Esophagus squamous epithelium (tissue), 4 donors: ENCODE measurements around the gene MED12.

Experiments
- POLR2A ChIP-seq, 4 donors: fragments of 450-650 bp; IDR thresholded peaks; one replicate each; pipeline ENCODE4 v1.6.1; 2017; ENCODE audit warnings: antibody characterized with exemption in 4 of 4, mild to moderate bottlenecking in 4 of 4, moderate library complexity in 3 of 4
- TF ChIP-seq, protein P1 (sequence below), 6 experiments: fragments of 450-650 bp in 4 of 6; fragments of 200-600 bp in 2 of 6; sonication (generic) in 2 of 6; IDR thresholded peaks; one replicate each; pipeline ENCODE4 v1.5.1; 2016 to 2019; ENCODE audit warnings: antibody characterized with exemption in 6 of 6, mild to moderate bottlenecking in 4 of 6, moderate library complexity in 4 of 6

- TF ChIP-seq, protein P1, sequence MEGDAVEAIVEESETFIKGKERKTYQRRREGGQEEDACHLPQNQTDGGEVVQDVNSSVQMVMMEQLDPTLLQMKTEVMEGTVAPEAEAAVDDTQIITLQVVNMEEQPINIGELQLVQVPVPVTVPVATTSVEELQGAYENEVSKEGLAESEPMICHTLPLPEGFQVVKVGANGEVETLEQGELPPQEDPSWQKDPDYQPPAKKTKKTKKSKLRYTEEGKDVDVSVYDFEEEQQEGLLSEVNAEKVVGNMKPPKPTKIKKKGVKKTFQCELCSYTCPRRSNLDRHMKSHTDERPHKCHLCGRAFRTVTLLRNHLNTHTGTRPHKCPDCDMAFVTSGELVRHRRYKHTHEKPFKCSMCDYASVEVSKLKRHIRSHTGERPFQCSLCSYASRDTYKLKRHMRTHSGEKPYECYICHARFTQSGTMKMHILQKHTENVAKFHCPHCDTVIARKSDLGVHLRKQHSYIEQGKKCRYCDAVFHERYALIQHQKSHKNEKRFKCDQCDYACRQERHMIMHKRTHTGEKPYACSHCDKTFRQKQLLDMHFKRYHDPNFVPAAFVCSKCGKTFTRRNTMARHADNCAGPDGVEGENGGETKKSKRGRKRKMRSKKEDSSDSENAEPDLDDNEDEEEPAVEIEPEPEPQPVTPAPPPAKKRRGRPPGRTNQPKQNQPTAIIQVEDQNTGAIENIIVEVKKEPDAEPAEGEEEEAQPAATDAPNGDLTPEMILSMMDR (IDR thresholded peaks at IDR 0.05), result no peak
- no peak for TF ChIP-seq POLR2A (IDR thresholded peaks at IDR 0.05)
Measured at GRCh38 chrX:71103110-71103983, 15.0 kb upstream of the MED12 start.
